SK-N-SH (cell line): Measurements from ENCODE around the gene SLC24A3. TPM values are rescaled to one million over a fixed set of nuclear protein-coding genes. Genes with fewer than 3 reads are reported as not detected.
"Not testable (repeated sequence)": the region's sequence is repeated elsewhere in the genome, so short reads cannot be mapped to it uniquely, and the experiment has no call there.

Experiments
- CTCF ChIA-PET: fragments of 300-600, 350-600 bp; formaldehyde crosslinking; extraction: SDS; loops from one replicate; lab custom pipeline; 2021; lab: Yijun Ruan, JAX
- POLR2A ChIA-PET: fragments of 350-600 bp; sonication (Branson Sonifier 250); formaldehyde crosslinking; extraction: SDS; loops from one replicate; lab custom pipeline; 2020; ENCODE audit warnings: antibody characterized with exemption, inconsistent platforms; lab: Yijun Ruan, JAX
- DNase-seq: peaks from one replicate; pipeline ENCODE4 v3.0.0; 2012
- H2AFZ ChIP-seq: fragments of 200-600 bp; sonication (generic); 2 replicates; pipeline ENCODE4 v1.8.1; 2016; ENCODE audit warnings: antibody characterized with exemption, mild to moderate bottlenecking, low read depth
- H3F3A ChIP-seq: fragments of 200-600 bp; sonication (generic); replicated peaks from 2 replicates; pipeline ENCODE3; 2016; ENCODE audit warnings: antibody characterized with exemption, mild to moderate bottlenecking; ENCODE audit not compliant: insufficient read depth
- H3K27ac ChIP-seq, 2 experiments: fragments of 200-500 bp in 1 of 2; fragments of 200-600 bp in 1 of 2; sonication (Bioruptor generic) in 1 of 2; sonication (generic), shearing (Covaris generic) in 1 of 2; 2 replicates each; pipeline versions ENCODE4 v1.5.1 to v1.6.1; 2014 to 2016; ENCODE audit warnings: low read depth in 2 of 2, inconsistent platforms in 1 of 2, low read length in 1 of 2, mild to moderate bottlenecking in 1 of 2, mixed read lengths in 1 of 2
- H3K27me3 ChIP-seq: fragments of 200-600 bp; sonication (generic), shearing (Covaris generic); 2 replicates; pipeline ENCODE4 v1.6.1; 2016; ENCODE audit warnings: mixed run types; ENCODE audit not compliant: insufficient read depth
- H3K36me3 ChIP-seq, 2 experiments: fragments of 200-500 bp in 1 of 2; fragments of 200-600 bp in 1 of 2; sonication (Bioruptor generic) in 1 of 2; sonication (generic) in 1 of 2; replicated peaks in 1 of 2; 2 replicates each; pipeline versions ENCODE3 to v1.5.1; 2014 to 2016; ENCODE audit warnings: low read length in 1 of 2, mild to moderate bottlenecking in 1 of 2; ENCODE audit not compliant: insufficient read depth in 2 of 2, control insufficient read depth in 1 of 2
- H3K4me1 ChIP-seq, 2 experiments: fragments of 200-500 bp in 1 of 2; fragments of 200-600 bp in 1 of 2; sonication (Bioruptor generic) in 1 of 2; sonication (generic), shearing (Covaris generic) in 1 of 2; 2 replicates each; pipeline versions ENCODE4 v1.5.1 to v1.6.1; 2014 to 2016; ENCODE audit warnings: low read depth in 1 of 2, low read length in 1 of 2, mixed run types in 1 of 2; ENCODE audit not compliant: insufficient read depth in 2 of 2, control insufficient read depth in 1 of 2
- H3K4me2 ChIP-seq: fragments of 200-600 bp; sonication (generic), shearing (Covaris generic); 2 replicates; pipeline ENCODE4 v1.6.1; 2017; ENCODE audit warnings: mixed run types
- H3K4me3 ChIP-seq, 2 experiments: fragments of 200-500 bp in 1 of 2; fragments of 200-600 bp in 1 of 2; sonication (Bioruptor generic) in 1 of 2; sonication (generic), shearing (Covaris generic) in 1 of 2; 2 replicates each; pipeline versions ENCODE4 v1.5.1 to v1.8.1; 2014 to 2016; ENCODE audit warnings: low read depth in 2 of 2, inconsistent platforms in 1 of 2, low read length in 1 of 2, mild to moderate bottlenecking in 1 of 2, mixed read lengths in 1 of 2, moderate library complexity in 1 of 2
- H3K79me2 ChIP-seq: fragments of 200-600 bp; sonication (generic); 2 replicates; pipeline ENCODE4 v1.8.1; 2017; ENCODE audit warnings: mild to moderate bottlenecking; ENCODE audit not compliant: insufficient read depth
- H3K9ac ChIP-seq: fragments of 200-600 bp; sonication (generic); 2 replicates; pipeline ENCODE4 v1.6.1; 2017; ENCODE audit warnings: mixed run types
- H3K9me2 ChIP-seq: fragments of 200-600 bp; sonication (generic); 2 replicates; pipeline ENCODE4 v1.6.1; 2017; ENCODE audit warnings: mixed run types
- H3K9me3 ChIP-seq: fragments of 200-600 bp; sonication (generic); 2 replicates; pipeline ENCODE4 v1.6.1; 2017; ENCODE audit warnings: mixed run types, mild to moderate bottlenecking, moderate library complexity
- H4K20me1 ChIP-seq: fragments of 200-600 bp; sonication (generic); 2 replicates; pipeline ENCODE4 v1.6.1; 2017; ENCODE audit warnings: mild to moderate bottlenecking, mixed run types; ENCODE audit not compliant: insufficient read depth
- CHD2 ChIP-seq: fragments of 150-350 bp; IDR thresholded peaks from 2 replicates; pipeline ENCODE4 v1.6.1; 2018; ENCODE audit warnings: low read length; ENCODE audit not compliant: partially characterized antibody
- FOXM1 ChIP-seq: IDR thresholded peaks from 2 replicates; pipeline ENCODE4 v1.4.0; 2012; ENCODE audit warnings: low read depth, mild to moderate bottlenecking
- JUND ChIP-seq: IDR thresholded peaks from 2 replicates; pipeline ENCODE4 v1.4.0; 2012
- MEF2A ChIP-seq: IDR thresholded peaks from 2 replicates; pipeline ENCODE4 v1.4.0; 2012; ENCODE audit warnings: low read depth, borderline replicate concordance
- MXI1 ChIP-seq: IDR thresholded peaks from 2 replicates; pipeline ENCODE4 v1.6.1; 2012; ENCODE audit warnings: mild to moderate bottlenecking, low read depth, low read length, improper control_type of control experiment
- NFIC ChIP-seq: IDR thresholded peaks from 2 replicates; pipeline ENCODE4 v1.4.0; 2012; ENCODE audit warnings: borderline replicate concordance
- RAD21 ChIP-seq: IDR thresholded peaks from 2 replicates; pipeline ENCODE4 v1.6.1; 2012; ENCODE audit warnings: mild to moderate bottlenecking, low read length
- RFX5 ChIP-seq: IDR thresholded peaks from 2 replicates; pipeline ENCODE4 v1.6.1; 2012; ENCODE audit warnings: mild to moderate bottlenecking, improper control_type of control experiment, low read length
- SIN3A ChIP-seq: IDR thresholded peaks from 2 replicates; pipeline ENCODE4 v1.6.1; 2012; ENCODE audit warnings: low read depth, mild to moderate bottlenecking, low read length, moderate library complexity, borderline replicate concordance
- SMC3 ChIP-seq: IDR thresholded peaks from 2 replicates; pipeline ENCODE4 v1.6.1; 2012; ENCODE audit warnings: low read depth, low read length, improper control_type of control experiment
- TAF1 ChIP-seq: IDR thresholded peaks from 2 replicates; pipeline ENCODE4 v1.6.1; 2012; ENCODE audit warnings: low read depth, mild to moderate bottlenecking, low read length, moderate library complexity, borderline replicate concordance
- TCF12 ChIP-seq: IDR thresholded peaks from 2 replicates; pipeline ENCODE4 v1.4.0; 2012
- TEAD4 ChIP-seq: IDR thresholded peaks from 2 replicates; pipeline ENCODE4 v1.4.0; 2012; ENCODE audit warnings: mild to moderate bottlenecking, borderline replicate concordance; ENCODE audit not compliant: insufficient read depth
- YY1 ChIP-seq: IDR thresholded peaks from 2 replicates; pipeline ENCODE4 v1.4.0; 2012; ENCODE audit warnings: low read depth, mild to moderate bottlenecking
- WGBS: methylation state at CpG from one replicate; pipeline ENCODE4 v1.1.6; 2017; ENCODE audit warnings: low lambda C conversion rate; 5-methylcytosine and 5-hydroxymethylcytosine counted together
- polyA plus RNA-seq, 3 experiments: library from polyadenylated mRNA; depleted of rRNA; stranded (reverse); fragments of >200 nt; gene quantifications; 2 replicates each; pipeline ENCODE4 v1.2.3, GENCODE V29; 2012
- TF ChIP-seq, protein P1 (sequence below): IDR thresholded peaks from 2 replicates; pipeline ENCODE4 v1.4.0; 2012; ENCODE audit warnings: low read depth, borderline replicate concordance
- TF ChIP-seq, protein P2 (sequence below): IDR thresholded peaks from 2 replicates; pipeline ENCODE4; 2012
- TF ChIP-seq, protein P3 (sequence below): fragments of 150-350 bp; IDR thresholded peaks from 2 replicates; pipeline ENCODE4 v1.6.1; 2016; ENCODE audit warnings: mild to moderate bottlenecking, low read depth, low read length
- TF ChIP-seq, protein P4 (sequence below): fragments of 150-350 bp; IDR thresholded peaks from 2 replicates; pipeline ENCODE4 v1.6.1; 2017; ENCODE audit warnings: antibody characterized with exemption, low read length, low read depth, borderline replicate concordance

SLC24A3 gene
- polyA plus RNA-seq, 1 of the 3 experiments (the other 2 are of a cell fraction) = not detected

DNA sequence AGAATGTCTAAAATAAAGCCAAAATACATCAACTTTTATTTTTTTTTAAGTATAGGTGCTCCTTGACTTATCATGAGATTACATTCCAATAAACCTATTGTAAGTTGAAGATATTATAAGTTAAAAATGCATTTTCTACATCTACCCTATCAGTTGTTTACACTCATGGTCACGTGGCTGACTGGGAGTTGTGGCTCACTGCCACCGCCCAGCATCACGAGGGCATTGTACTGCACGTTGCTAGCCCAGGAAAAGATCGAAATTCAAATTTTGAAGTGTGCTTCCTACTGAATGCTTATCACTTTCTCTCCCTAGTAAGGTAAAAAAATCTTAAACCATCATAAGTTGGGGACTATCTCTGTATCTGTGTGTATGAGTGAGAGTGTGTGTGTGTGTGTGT is 419.0 kb downstream of the SLC24A3 start:
- H3K4me2 ChIP-seq = no peak overlapping the region
- 2% methylated on average over 5 of the region's 5 CpGs for WGBS
- no peak overlapping the region for H3K4me3 ChIP-seq
- no peak overlapping the region for H3K9ac ChIP-seq
- no peaks in the 10 kb centered on the region for H3K36me3 ChIP-seq
- no peaks in the 10 kb centered on the region for H3K9me2 ChIP-seq
- H4K20me1 ChIP-seq = no peaks in the 10 kb centered on the region
- H2AFZ ChIP-seq = no peak overlapping the region
- no peaks in the 10 kb centered on the region for H3F3A ChIP-seq
- no peaks in the 10 kb centered on the region for H3K9me3 ChIP-seq
- CTCF ChIA-PET = interaction anchor here (2.2 to 7.7 kb wide), 2 partner anchors 11 to 30 kb away, joined by 7 to 97 read pairs; no protein-coding TSS in a partner anchor
- H3K27ac ChIP-seq = no peak overlapping the region
- H3K79me2 ChIP-seq = no peaks in the 10 kb centered on the region
- TF ChIP-seq MEF2A = no peak
- TF ChIP-seq TEAD4 = no peak
- no peak for TF ChIP-seq RFX5
- no peak for TF ChIP-seq TAF1
- no peak for TF ChIP-seq JUND
- TF ChIP-seq CHD2 = no peak
- H3K4me1 ChIP-seq = no peaks in the 10 kb centered on the region
- H3K27me3 ChIP-seq = no peaks in the 10 kb centered on the region
- no peak for DNase-seq
- POLR2A ChIA-PET = no interaction called here

DNA sequence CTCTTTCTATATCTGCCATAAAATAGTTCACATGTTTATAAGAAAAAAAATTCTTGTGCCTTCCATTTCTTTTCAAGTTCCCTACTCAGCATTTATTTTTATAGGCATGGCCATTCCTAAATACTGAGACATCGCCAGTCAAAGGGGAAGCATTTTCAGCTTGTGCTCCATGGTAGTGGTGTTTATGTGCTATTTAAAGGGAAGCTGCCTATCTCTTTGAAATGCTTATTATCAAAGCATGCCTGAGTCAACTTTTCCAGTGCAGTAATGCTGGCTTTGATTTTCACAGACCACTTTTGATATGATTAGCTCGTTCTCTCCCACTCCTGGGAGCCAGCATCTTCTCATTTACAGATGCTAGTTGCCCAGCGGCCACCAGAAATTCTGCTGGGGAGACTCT is 421.5 kb downstream of the SLC24A3 start:
- H3K79me2 ChIP-seq = no peaks in the 10 kb centered on the region
- TF ChIP-seq NFIC (no peak), MXI1 (no peak), TCF12 (no peak), FOXM1 (no peak), RAD21 (no peak), SMC3 (no peak), SIN3A (no peak), YY1 (no peak)
- TF ChIP-seq, protein P1, sequence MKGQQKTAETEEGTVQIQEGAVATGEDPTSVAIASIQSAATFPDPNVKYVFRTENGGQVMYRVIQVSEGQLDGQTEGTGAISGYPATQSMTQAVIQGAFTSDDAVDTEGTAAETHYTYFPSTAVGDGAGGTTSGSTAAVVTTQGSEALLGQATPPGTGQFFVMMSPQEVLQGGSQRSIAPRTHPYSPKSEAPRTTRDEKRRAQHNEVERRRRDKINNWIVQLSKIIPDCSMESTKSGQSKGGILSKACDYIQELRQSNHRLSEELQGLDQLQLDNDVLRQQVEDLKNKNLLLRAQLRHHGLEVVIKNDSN = no peak
- TF ChIP-seq, protein P2, sequence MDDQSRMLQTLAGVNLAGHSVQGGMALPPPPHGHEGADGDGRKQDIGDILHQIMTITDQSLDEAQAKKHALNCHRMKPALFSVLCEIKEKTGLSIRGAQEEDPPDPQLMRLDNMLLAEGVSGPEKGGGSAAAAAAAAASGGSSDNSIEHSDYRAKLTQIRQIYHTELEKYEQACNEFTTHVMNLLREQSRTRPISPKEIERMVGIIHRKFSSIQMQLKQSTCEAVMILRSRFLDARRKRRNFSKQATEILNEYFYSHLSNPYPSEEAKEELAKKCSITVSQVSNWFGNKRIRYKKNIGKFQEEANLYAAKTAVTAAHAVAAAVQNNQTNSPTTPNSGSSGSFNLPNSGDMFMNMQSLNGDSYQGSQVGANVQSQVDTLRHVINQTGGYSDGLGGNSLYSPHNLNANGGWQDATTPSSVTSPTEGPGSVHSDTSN = no peak
- TF ChIP-seq, protein P3, sequence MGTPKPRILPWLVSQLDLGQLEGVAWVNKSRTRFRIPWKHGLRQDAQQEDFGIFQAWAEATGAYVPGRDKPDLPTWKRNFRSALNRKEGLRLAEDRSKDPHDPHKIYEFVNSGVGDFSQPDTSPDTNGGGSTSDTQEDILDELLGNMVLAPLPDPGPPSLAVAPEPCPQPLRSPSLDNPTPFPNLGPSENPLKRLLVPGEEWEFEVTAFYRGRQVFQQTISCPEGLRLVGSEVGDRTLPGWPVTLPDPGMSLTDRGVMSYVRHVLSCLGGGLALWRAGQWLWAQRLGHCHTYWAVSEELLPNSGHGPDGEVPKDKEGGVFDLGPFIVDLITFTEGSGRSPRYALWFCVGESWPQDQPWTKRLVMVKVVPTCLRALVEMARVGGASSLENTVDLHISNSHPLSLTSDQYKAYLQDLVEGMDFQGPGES = no peak
- TF ChIP-seq, protein P4, sequence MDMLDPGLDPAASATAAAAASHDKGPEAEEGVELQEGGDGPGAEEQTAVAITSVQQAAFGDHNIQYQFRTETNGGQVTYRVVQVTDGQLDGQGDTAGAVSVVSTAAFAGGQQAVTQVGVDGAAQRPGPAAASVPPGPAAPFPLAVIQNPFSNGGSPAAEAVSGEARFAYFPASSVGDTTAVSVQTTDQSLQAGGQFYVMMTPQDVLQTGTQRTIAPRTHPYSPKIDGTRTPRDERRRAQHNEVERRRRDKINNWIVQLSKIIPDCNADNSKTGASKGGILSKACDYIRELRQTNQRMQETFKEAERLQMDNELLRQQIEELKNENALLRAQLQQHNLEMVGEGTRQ = no peak
- TF ChIP-seq, all 33 proteins: peak for 0
- Histone ChIP-seq H2AFZ (no peak overlapping the region), H3F3A (no peaks in the 10 kb centered on the region), H3K9ac (no peak overlapping the region), H3K4me3 (no peak overlapping the region), H3K4me1 (no peaks in the 10 kb centered on the region), H3K36me3 (no peaks in the 10 kb centered on the region), H4K20me1 (no peaks in the 10 kb centered on the region), H3K9me2 (0 out of 2 replicates have a peak, but pooled peaks cover 2% of the 10 kb centered on the region), H3K27me3 (no peaks in the 10 kb centered on the region), H3K4me2 (no peak overlapping the region), H3K27ac (no peak overlapping the region), H3K9me3 (no peaks in the 10 kb centered on the region)
- DNase-seq = no peak
- ChIA-PET POLR2A (no interaction called here), CTCF (interaction anchor here (1.1 to 1.8 kb wide), 2 partner anchors 29 to 41 kb away, joined by 4 to 5 read pairs; no protein-coding TSS in a partner anchor)
- 5% methylated on average over 3 of the region's 3 CpGs for WGBS

DNA sequence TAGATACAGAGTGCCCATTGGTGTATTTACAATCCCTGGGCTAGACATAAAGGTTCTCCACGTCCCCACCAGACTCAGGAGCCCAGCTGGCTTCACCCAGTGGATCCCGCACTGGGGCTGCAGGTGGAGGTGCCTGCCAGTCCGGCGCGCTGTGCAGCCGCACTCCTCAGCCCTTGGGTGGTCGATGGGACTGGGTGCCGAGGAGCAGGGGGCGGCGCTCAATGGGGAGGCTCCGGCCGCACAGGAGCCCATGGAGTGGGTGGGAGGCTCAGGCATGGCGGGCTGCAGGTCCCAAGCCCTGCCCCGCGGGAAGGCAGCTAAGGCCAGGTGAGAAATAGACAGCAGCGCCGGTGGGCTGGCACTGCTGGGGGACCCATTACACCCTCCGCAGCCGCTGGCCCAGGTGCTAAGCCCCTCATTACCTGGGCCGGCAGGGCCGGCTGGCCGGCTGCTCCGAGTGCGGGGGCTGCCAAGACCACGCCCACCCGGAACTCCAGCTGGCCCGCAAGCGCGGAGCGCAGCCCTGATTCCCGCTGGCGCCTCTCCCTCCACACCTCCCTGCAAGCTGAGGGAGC is 427.1 kb downstream of the SLC24A3 start:
- H3K4me2 ChIP-seq, H3K4me3 ChIP-seq, H3K79me2 ChIP-seq, H2AFZ ChIP-seq, DNase-seq, H3K9me3 ChIP-seq, H3K27me3 ChIP-seq, H3K4me1 ChIP-seq, H3K9me2 ChIP-seq, H3K27ac ChIP-seq, H3F3A ChIP-seq, H4K20me1 ChIP-seq, H3K9ac ChIP-seq, H3K36me3 ChIP-seq, POLR2A ChIA-PET: not testable (repeated sequence)
- CTCF ChIA-PET = interaction anchor here (0.8 to 1.2 kb wide), 2 partner anchors 21 to 23 kb away, joined by 3 to 4 read pairs; no protein-coding TSS in a partner anchor
- WGBS = 62% methylated on average over 12 of the region's 32 CpGs
